ENCODE results near the gene ADPRHL1.
"Not testable (repeated sequence)": the region's sequence is repeated elsewhere in the genome, so short reads cannot be mapped to it uniquely, and the experiment has no call there.

GRCh38 chr13:113435907-113436306, 17.4 kb downstream of the ADPRHL1 start:
- TF ChIP-seq FOXP2 (optimal IDR thresholded peaks at IDR 0.05; ENCODE audit: control extremely low read depth, extremely low read length, insufficient read depth); POLR2AphosphoS5 (IDR thresholded peaks at IDR 0.05; ENCODE audit: borderline replicate concordance, low read depth, low read length): not testable (repeated sequence)

All from SK-N-MC (cell line).